HG03045 (cell line): ENCODE measurements around the gene MAP7D3.
"Not testable (repeated sequence)": the region's sequence is repeated elsewhere in the genome, so short reads cannot be mapped to it uniquely, and the experiment has no call there.

Experiments used
- ATAC-seq: cut with Tn5 transposase; IDR thresholded peaks from one replicate; pipeline ENCODE4 v1.9.1; 2021; ENCODE audit warnings: mild to moderate bottlenecking, moderate library complexity; ENCODE audit not compliant: unreplicated experiment

MAP7D3 gene

DNA sequence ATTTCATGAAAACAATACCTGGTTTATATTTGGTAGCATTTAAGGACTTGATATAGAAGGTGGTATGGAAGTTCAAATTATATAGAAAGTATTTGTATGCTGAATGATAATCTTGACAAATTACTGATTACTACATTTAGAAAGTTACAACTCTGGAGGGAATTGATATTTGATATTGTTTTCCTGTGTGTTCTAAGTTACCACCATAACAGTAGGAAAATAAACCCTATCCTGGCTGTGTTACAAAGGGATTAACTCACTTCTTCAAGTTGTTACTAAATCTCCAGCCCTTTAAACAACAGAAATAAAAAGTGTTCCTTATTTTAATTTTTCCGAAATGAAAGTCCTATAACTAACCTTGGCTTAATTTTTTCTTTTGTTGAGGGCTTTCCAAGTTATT is 67.3 kb downstream of the MAP7D3 start:
- ATAC-seq = no peak

GRCh38 chrX:136183172-136183571 is 68.0 kb downstream of the MAP7D3 start:
- no peak for ATAC-seq

DNA sequence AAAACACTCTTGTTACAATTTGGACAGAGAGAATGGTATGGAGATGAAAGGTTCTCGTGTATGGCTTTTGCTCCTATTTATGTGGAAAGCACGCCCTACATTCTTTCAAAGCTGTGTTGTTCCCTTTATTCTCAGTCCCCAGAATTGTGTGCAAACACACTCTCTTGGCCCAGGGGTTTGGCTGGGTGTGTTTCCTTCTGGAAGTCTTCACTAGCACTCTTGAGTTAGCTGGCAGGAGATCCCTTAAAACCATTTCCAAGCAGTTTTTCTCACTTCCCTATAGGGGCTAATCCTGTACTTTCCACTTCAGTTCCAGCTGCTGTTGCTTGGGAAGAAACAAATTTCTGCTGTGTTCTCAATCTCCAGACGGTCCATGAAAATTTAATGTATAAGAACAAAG is 68.8 kb downstream of the MAP7D3 start:
- no peak for ATAC-seq

- ATAC-seq = no peak
Observed at GRCh38 chrX:136179133-136179532, 72.1 kb downstream of the MAP7D3 start.

DNA sequence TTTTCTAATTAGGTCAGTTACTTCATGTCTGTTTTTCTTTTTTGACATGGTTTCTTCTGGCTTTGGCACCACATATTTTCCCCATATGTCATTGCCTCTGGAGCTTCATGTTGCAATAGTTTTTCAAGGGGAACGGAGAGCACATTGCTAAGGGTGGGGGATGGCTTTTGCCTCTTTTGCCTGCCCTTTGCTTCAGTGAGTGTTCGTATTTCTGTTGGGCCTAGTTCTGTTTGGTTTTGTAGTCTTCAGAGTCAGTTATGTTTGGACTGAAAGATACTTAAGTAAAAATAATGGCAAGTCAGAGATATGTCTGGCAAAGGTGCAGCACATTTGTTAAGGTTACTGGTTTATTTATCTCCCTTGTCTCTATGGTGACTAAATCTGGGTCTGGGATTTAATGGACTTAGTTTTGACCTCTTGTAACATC is 74.8 kb downstream of the MAP7D3 start:
- no peak for ATAC-seq

DNA sequence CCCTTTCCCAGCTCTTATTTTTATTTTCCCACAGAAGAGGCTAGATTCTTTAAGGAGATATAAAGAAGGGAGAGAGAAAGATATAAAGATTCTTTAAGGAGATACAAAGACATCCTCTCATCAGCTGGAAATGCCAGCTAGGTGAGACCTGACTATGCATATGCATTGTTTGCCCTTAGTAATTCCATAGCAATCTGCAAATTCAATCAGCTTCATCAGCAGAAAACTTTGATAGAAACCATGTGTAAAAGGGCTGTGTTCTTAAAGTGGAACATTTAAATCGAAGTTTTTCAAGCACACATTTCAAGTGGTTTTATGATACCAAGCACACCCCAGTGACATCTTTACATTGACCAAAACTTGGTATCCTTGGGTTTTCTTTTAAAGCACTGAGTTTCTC is 79.8 kb downstream of the MAP7D3 start:
- ATAC-seq = no peak

GRCh38 chrX:136170139-136170800 is 80.9 kb downstream of the MAP7D3 start:
- ATAC-seq = no peak

GRCh38 chrX:136168929-136169735 is 82.1 kb downstream of the MAP7D3 start:
- ATAC-seq = no peak

GRCh38 chrX:136167989-136168388 is 83.2 kb downstream of the MAP7D3 start:
- ATAC-seq = not testable (repeated sequence)

- ATAC-seq = no peak
Observed at GRCh38 chrX:136166221-136166855, 84.9 kb downstream of the MAP7D3 start.

- no peak for ATAC-seq
Observed at GRCh38 chrX:136165406-136165805, 85.8 kb downstream of the MAP7D3 start.

DNA sequence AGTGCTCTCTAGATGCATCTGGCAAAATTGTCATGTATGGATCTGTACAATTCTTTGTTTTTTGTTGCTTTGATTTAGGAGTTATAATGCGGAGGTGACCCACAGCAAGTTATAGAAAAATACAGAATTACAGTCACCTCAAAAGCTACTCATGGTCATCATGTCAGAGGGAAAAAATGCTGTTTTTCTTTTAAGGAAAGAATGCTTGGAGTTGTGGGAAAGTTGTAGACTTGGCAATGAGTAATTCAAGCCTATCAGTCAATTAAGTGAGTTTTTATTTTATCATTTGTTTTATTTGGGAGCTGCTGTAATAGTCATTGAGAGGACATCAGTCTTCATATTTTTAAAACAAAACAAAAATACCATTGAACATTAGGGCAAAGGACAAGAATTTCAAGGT is 87.5 kb downstream of the MAP7D3 start:
- ATAC-seq = no peak
